GM18508 (cell line): Measurements from ENCODE around the gene GPSM1.

Experiments
- ATAC-seq: cut with Tn5 transposase; IDR thresholded peaks from one replicate; pipeline ENCODE4 v1.9.1; 2021; ENCODE audit warnings: moderate number of reproducible peaks; ENCODE audit not compliant: insufficient read depth, unreplicated experiment

The GPSM1 gene

DNA sequence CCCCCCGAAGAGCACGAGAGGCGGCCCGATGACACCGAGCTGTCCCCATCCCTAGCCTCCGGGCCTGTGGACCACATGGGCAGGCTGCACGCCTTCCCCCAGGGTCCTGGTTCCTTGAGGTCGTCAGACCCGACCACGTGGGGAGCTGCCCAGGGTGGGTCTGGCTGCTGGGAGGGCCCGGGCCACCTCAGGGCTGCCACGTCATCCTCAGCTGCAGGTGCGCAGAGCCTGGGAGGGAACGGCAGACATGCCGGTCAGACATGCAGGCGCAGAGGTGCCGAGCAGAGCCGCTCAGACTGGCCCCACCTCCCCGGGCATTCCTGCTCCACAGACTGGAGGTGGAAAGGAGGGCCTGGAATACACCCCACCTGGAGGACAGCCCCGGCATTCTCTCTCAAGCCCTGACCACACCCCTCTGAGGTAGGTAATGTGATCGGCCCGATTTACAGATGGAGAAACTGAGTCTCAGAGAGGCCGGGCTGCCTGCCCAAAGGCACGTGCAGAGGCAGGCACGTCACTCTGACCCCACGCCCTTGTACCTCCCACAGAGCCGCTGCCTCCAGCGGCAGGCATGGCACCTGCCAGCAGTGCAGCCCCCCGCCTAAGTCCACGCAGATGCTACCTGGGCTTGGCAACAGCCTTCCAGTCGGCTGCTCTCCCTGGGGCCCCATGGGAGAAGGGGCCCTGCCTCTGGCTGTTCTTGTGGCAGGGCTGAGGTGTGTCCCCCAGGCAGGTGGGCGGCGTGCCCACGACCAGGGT lies 24.1 kb upstream of the GPSM1 start:
- ATAC-seq = no peak

DNA sequence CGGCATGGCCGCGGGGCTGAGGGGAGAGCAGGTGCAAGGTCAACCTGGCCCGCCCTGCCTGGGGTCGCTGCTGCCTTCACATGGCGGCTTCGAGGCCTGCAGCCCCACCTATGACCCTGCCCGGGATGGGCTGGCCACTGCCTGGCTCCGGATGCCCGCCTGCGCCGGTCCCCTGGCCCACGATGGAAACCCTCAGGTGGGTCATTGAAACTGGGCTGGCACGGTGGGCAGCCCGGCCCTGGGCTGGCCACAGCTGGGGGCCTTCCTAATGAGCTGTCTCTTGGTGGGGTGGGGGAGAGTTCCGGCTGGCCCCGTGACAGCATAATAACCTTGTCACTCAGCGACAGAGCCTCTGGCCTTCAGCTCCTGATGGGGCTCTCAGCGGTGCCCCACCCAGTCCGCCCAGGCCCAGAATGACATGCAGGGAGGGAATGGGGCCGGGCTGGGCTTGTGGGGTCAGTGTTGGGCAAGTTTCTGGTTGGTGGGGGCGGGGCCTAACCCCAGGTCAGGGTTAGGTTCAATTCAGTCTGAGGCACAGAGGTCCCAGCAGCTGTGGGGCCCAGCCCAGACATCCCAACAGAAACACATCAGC lies 23.4 kb upstream of the GPSM1 start, which contains the start of gene CCDC187:
Gene CCDC187 (minus strand): TSS at position 270 of the 592 bp plus-strand sequence. CDS start 264 bp downstream, at position 6.
- ATAC-seq = no peak

DNA sequence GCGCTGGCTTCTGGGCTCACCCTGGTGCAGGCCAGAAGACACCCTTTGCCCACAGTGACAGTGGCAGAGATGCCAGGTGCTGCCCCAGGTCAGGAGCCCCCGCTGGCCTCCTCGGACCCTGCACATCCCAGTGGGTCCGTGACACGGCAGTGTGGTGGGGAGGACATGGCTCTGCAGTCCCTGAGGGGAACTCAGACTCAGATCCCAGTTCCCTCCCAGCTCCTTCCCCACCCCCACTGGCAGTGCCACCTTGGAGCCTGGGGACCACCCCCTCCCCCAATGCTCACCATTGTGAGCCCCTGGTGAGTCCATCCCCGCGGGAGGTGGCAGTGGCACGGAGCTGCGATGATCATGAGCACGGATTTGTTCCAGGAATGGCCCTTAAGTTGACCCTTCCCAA lies 22.9 kb upstream of the GPSM1 start:
- ATAC-seq = no peak

DNA sequence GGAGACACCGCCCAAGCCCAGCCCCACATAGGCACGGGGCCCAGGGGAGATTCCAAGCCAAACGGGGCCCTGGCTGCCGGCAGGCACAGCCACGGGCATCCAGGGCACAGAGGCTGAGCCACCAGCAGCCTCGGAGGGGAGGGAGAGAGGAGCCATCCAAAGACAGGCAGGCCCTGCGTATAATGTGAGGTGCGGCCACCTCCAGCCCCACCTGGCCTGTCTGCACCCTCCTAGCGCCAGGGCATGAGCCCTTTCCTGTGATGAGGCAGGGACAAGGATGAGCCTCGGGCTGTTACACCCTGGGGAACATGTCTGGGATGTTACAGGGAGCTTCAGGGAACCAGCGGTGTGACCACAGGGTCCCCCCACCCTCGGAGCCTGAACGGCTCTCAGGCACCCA lies 22.4 kb upstream of the GPSM1 start:
- ATAC-seq = no peak

DNA sequence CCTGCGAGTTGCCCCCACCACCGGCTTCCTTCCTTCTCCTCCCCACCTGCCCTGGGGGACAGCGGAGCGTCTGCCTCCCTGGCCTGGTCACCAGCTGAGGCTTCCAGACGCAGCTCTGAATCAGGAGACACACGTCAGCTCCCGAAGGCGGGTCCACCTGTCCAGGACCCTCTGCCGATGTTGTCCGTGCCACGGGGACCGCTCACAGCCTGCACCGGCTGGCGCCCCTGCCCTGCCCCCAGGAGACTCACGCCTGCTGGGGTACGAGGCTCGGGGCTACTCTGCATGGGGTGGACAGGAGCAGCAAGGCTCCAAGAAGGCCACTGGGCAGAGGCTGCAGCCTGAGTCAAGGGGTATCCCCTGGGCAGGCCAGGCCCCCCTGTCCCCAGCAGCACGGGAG lies 21.5 kb upstream of the GPSM1 start:
- no peak for ATAC-seq

DNA sequence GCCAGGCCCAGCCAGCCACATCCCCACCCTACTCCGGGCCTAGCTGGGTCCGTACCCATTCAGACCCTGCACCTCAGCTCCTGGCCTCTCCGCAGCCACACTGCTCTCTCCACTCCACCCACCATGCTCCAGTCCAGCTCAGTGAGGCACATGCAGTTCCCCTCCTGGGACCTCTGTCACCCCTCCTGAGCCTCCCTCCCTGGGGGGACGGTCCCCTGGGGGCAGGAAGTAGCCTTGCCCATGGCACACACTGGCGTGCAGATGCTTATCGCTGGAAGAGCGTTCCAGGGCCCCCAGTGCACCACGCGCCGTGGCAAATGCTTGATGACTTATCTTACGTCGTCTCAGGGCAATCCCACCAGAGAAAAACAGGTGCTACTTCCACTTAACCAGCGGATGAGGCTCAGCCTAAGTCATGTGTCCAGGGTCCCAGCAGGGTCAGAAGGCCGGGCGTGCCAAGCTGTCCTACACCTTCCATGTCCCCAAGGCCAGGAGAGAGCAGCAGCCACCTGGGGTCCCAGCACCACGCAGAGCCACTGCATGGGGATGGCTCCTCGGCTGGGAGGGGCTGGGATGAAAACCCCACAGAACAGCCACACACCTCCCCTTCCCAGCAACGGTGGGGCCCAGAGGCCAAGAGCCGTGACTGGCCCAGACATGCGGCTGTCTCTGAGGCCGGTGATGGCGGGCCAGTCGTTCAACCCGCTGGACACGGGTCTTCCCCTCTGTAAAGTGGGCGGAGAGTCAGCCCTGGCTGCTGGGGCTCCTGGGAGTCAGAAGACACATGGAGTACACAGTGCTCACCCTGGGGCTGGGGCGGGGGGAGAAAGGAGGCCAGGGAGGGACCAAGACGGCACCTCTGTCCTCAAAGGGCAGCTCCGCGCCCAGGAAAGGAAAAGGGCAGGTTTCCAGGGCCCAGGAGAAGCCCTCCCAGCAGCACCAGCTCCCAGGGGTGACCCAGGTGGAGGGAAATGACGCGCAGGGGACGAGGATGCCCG lies 20.8 kb upstream of the GPSM1 start:
- ATAC-seq = no peak

DNA sequence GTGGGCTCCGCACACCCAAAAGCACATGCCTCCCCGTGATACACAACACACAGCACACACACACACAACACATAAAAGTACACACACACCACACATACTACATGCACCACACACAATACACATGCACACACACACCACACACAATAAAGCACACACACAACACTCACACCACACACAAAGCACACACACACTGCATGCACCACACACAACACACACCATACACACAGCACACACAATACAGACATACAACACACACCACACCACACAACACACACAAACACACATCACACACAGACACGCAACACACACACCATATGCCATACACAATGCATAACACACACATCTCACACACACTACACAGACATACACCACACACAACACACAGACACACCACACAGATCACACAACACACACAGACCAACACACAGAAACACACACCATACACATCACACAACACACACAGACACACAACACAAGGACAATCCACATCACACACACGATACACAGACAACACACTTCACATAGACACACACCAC lies 20.1 kb upstream of the GPSM1 start:
- ATAC-seq = no peak

DNA sequence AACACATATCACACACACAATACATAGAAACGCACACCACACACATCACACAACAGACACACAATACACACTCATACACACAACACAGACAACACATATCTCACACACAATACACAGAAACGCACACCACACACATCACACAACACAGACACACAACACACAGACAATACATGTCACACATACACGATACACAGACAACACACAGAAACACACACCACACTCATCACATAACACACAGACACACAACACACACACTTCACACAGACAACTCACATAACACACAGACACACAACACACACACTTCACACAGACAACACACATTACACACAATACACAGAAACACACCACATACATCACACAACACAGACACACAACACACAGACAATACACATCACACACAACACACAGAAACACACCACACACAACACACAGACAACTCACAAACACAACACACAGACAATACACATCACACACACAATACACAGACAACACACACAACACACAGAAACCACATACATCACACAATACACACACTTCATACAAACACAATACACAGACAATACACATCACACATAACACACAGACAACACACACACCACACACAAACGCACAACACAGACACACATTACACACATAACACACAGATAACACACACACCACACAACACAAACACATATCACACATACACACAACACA lies 19.2 kb upstream of the GPSM1 start:
- no peak for ATAC-seq

DNA sequence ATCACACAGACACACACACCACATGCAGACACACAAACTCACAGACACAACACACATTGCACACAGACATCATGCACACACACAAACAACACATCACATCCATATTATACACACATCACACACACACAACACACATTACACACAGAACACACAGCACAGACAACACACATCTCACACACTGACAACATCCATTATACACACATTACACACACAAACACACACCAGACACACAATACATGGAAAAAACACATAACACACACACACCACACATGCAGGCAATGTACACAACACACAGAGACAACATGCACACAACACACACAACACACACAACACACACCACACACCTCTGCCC lies 18.7 kb upstream of the GPSM1 start:
- ATAC-seq = no peak

DNA sequence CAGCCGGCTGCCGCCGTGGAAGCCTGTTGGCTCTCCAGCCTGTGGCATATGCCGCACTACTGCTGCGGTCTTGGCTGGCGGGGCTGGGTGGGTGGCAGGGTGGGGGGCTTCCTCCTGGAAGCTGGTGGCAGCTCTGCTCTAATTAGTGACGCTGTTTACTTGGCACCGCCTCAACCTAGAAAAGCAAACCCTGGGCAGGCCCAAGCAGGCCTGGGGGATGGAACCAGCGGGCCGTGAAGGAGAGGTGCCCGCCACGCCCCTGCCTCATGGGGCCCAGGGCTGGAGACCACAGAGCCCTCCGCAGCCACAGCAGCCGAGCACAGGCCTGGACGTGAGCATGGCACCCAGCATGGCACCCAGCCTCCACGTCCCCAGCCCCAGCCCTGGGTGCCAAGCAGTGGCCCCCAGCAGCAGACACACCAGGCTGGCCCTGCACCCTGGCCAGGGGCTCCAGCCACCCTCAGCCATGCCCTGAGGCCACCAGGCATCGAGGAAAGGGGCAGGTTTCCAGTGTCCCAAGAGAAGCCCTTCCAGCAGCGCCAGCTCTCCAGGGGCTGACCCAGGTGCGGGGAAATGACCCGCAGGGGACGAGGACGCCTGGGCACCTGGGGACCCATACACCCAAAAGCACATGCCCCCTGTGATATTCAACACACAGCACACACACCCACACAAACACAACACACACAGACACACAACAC lies 18.1 kb upstream of the GPSM1 start:
- ATAC-seq = no peak

DNA sequence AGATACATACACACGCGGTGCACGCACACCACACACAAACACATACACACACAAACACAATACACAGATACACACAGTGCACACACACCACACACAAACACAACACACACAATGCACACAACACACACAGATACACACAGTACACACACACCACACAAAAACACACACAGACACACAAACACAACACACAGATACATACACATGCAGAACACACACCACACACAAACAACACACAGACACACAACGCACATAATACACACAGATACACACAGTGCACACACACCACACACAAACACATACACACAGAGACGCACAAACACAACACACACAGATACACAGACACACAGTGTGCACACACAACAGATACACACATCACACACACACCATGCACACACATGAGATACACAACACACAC lies 17.5 kb upstream of the GPSM1 start:
- no peak for ATAC-seq

DNA sequence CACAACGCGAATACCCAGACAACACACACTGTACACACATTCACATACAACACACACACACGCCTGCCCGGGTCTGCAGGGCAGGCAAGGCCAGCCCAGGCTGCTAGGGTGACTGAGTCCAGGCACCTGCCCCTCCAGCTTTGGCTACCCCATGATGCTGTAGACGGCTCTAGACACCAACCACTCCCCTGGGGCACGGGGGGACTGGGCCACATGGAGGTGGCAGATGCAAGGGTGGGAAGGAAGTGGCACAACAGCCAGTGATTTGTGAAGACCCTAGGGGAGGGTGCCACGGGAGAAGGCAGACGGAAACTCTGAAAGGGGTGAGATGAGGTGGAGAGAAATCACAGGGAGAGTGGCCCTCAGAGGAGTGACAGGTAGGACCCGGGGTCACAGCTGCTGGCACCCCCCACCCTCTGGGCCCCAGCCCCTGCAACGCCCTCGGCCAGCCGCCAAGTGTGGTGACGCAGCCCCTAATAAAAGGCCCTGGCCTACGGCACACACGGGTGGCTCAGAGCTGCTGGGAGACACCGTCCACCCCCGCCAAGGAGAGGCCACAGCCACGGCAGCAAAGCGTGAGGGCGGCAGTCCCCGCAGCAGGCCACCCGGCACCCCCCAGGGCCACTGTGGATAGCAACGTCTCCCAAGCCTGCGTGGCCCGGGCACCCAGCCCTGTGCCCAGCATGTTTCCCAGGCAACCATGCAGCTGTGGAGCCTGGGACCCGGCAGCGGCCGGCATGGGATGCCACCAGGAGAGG lies 16.9 kb upstream of the GPSM1 start:
- ATAC-seq = no peak

DNA sequence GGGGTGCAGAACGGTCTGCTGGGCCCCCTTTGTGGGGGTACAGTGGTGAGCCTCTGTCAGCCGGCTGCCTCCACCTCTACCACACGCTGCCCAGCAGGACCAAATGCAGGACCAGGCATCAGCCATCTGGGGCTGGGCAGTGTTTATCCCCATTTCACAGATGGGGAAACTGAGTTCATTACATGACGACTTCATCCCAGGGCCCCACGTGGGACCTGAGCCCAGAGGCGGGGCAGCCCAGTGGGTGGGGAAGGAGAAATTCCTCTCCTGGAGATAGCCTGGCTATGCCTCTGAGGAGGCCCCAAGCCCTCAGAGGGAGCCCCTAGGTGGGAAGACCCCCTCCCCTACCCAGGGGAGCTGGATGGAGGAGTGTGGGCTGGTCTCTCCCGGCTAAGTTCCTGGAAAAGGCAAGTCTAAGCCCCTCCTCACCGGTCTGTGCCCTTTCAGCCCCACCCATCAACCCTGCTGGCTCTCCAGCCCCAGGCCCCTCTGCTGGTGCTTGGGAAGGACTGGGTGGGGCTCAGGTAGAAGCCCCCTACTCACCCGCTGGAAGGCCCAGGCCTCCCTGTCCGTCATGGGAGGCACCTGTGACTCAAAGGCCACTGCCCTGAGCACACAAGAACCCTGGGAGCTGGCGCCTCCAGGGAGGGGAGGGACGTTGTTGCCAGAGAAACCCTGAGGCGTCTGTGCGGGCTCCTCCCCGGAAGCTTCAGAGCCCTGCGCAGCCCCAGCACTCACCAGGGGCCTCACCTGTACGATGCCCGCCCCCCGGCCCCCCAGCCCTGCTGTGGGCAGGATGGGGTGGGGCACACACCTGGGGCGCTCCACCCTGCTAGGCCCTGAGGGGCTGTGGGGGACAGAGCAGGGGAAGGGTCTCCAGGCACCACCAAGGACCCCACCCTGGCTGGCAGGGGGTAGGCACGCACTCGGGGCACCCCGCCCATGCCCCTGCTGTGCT lies 16.0 kb upstream of the GPSM1 start:
- no peak for ATAC-seq

DNA sequence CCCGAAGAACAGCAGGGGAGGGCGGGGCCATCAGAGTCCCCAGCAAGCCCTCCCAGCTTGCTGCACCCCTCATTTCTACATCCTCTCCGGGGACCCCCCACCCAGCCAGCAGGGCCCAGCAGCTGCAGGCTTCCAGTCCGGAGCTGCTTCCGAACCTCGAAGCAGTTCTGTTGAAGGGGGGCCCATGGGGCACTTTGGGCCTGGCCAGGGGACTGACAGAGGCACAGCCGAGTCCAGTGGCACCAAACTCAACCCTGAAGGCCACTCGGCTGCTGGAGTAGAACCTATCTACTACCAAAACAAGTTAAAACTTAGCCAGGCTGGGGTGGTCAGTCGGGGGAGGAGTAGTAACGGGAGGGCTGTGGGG lies 15.3 kb upstream of the GPSM1 start:
- ATAC-seq = no peak

DNA sequence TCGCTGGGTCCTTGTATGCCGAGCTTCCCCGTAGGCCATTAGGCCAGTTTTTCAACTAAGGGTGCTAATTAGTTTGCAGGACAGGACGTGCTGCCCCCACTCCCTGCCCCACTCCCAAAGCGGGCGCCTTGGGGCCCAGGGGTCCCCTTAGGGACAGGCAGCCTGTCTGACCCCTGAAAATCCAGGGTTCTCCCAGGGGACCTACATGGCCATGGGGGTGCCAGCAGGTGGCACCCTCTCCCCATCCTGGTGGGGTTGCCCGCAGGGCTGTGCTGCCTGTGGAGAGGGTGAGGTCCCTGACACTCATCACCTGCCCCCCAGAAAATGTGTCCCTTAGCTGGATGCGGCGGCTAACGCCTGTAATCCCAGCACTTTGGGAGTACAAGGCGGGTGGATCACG lies 14.9 kb upstream of the GPSM1 start:
- no peak for ATAC-seq

DNA sequence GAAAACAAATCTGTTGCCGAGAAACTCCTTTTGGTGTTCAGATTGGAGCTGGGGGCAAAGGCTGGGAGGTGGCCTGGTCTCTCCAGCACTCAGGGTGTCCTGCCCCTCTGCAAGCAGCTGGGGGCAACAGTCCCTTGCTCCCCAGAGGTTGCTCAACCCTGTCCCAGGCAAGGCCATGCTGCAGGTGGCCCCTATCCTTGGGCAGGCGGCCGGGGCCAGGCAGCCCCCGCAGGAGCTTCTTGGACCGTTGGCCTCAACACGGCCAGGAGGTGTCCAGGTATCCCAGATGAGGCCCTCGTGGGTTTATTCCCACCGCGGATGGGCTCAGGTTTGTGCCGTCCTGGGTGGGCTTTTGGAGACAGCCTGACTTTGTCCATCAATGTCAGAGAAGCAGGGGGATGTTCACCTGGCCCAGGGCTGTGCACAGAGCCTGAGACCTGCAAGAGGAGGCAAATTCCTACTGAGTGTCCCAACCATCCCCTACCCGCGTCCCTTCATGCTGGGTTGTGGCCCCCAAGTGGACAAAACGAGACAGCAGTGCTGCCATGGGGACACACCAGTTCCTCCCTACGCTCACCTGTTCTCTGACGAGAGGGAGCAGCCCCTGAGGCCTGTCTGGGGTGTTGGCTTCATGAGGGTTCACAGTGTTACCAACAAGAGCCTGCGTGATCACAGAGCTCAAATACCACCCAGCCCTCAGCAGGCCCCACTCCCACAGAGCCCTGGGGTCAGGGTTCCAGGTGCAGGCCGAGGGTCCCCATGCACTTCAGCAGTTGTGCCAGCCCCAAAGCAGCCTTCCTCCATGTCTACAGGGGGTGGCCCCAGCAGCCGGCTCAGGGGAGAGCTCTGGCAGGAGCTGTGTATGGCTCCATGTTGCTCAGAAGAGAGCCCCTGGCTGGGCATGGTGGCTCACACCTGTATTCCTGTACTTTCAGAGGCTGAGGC lies 14.0 kb upstream of the GPSM1 start:
- no peak for ATAC-seq

DNA sequence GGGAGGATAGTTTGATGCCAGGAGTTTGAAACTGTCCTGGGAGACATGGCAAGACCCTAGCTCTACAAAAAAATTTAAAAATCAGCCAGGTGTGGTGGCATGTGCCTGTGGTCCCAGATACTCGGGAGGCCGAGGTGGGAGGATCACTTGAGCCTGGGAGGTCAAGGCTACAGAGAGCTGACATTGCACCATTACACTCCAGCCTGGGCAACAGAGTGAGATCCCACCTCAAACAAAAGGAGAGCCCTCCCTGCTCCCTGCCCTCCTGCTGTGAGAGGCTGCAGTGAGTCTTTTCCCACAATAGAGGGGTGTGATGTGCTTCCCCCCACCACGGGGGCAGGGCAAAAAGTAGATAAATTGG lies 13.3 kb upstream of the GPSM1 start:
- ATAC-seq = no peak
